HG02852 (cell line): Measurements from ENCODE around the gene ZNF276.
A peak's percentile ranks its signal among the peaks of the same experiment; 100 is the strongest.

Source experiments
- ATAC-seq: cut with Tn5 transposase; IDR thresholded peaks from one replicate; pipeline ENCODE4 v1.9.1; 2021; ENCODE audit warnings: mild to moderate bottlenecking, moderate library complexity; ENCODE audit not compliant: unreplicated experiment

ZNF276 gene

DNA sequence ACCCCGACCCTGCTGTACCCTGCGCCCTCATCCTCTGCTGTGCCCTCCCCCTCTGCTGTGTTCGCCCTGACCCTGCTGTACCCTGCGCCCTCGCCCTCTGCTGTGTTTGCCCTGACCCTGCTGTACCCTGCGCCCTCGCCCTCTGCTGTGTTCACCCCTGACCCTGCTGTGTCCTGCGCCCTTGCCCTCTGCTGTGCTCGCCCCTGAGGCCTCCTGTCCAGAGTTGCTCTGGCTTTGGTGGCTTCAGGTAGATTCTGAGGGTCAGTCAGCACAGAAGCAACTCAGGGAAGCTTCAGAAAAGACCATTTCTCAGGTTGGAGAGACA is 11.5 kb downstream of the ZNF276 start:
- ATAC-seq: no peak

DNA sequence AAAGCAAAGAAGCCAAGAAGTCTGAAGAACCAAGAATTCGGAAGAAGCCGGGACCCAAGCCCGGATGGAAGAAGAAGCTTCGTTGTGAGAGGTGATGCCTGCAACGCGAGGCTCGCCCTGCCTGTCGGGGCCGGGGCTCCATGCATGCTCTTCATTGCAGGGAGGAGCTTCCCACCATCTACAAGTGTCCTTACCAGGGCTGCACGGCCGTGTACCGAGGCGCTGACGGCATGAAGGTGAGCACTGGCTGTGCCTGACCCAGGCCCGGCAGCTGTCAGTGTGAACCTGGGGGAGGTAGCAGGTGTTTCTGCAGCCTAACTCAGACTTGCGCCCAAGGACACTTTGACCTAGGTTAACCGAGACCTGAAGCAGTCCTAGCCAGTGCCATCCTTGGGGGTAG is 12.0 kb downstream of the ZNF276 start:
- no peak for ATAC-seq

DNA sequence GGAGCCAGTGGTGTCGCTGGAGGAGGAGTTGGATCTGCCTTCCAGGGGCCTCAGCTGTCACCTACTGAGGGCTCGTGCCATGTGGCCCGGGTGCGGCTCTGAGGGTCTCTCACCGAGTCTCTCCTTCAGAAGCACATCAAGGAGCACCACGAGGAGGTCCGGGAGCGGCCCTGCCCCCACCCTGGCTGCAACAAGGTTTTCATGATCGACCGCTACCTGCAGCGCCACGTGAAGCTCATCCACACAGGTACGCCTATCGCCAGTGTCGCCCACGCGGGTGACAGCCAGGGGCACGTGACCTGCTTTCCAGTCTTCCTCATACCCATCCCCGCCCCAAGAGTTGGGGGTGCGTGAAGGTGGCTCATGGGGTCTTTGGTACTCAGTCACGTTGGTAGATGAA is 12.5 kb downstream of the ZNF276 start:
- ATAC-seq: no peak

DNA sequence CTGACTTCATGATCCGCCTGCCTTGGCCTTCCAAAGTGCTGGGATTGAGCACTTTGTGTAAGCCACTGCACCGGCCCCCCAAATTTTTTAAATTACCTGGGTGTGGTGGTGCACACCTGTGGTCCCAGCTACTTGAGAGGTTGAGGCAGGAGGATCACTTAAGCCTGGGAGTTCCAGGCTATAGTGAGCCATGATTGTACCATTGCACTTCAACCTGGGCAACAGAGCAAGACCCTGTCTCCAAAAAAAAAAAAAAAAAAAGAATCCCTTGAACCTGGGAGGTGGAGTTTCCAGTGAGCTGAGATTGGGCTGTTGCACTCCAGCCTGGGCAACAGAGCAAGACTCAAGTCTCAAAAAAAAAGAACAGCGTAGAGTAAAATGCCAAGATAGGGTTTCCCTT is 15.2 kb downstream of the ZNF276 start:
- no peak for ATAC-seq

DNA sequence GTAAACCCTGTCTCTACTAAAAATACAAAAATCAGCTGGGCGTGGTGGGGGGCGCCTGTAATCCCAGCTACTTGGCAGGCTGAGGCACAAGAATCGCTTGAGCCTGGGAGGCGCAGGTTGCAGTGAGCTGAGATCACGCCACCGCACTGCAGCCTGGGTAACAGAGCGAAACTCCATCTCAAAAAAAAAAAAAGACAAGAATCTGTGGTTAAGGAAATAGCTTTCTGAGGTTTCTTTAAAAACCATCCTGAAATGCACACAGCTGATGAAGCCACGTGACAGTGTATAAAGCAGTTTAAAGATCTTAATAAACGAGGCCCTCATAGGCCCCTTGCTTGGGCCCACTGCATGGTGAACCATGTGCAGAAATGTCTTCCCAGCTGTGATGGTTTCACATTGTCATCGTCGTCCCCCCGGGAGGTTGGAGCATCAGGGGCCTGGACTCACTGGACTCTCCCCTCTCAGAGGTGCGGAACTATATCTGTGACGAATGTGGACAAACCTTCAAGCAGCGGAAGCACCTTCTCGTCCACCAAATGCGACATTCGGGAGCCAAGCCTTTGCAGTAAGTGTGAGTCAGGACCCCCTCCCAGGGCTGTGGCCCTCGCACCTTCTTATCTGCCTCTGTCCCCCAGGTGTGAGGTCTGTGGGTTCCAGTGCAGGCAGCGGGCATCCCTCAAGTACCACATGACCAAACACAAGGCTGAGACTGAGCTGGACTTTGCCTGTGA is 16.2 kb downstream of the ZNF276 start:
- ATAC-seq: no peak

DNA sequence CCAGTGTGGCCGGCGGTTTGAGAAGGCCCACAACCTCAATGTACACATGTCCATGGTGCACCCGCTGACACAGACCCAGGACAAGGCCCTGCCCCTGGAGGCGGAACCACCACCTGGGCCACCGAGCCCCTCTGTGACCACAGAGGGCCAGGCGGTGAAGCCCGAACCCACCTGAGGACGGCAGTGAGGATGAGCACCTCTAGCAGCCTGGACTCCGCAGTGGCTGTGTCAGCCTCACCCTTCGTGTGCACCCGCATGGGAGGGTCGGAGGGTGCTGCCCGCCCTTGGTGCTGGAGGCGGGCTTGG is 16.7 kb downstream of the ZNF276 start:
- no peak for ATAC-seq

DNA sequence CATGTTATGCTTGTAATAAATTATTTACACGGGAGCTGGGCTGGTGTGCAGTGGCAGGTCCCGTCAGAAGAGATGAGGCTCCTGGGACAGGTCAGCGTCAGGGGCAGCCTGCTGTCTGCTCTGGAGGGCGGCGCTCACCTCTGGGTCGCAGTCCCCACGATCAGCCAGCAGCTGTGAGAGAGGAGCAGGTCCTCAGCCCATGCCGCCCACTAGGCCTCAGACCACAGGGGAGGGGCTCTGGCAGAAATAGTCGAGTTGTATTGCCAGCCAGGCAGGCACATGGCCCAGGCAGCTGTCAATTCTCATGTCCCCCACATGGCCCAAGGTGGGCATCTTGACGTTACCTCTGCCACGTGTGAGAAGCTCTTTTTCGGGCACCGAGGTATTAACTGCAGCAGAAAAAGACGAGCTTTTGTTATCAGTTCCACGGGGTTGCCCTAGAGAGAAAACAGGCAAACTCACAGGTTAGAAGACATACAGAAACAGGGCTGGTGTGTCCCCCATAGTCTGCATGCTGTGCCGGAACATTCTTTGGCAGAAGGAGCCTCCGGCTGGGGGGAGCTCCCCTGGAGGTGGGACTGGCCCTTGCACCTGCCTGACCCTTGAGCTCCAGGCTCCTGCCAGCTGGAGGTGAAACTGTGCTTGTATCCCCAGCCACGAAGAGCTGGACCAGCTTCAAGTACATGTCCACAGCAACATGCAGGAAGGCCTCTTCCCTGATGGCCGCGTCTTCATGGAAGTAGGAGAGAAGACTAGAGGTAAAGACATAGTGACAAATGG is 17.4 kb downstream of the ZNF276 start:
- no peak for ATAC-seq

DNA sequence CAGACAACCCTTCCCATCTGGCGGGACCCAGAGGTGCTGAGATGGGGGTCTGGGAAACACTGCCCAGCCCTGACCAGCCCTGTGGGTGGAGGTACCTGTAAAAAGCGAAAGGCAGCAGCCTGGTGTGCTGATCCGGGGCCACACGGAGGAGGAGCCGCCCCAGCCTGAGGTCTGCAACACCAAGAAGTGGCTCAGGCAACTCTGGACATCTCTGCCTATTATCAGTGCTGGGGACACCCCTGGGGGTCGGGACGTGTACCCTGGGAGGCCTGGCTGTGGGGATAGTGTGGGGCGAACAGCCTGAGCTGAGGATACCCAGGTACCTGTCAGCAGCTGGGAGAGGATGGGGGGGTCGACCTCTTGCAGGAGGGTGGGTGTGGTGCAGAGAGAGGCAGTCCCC is 18.0 kb downstream of the ZNF276 start:
- ATAC-seq: no peak

DNA sequence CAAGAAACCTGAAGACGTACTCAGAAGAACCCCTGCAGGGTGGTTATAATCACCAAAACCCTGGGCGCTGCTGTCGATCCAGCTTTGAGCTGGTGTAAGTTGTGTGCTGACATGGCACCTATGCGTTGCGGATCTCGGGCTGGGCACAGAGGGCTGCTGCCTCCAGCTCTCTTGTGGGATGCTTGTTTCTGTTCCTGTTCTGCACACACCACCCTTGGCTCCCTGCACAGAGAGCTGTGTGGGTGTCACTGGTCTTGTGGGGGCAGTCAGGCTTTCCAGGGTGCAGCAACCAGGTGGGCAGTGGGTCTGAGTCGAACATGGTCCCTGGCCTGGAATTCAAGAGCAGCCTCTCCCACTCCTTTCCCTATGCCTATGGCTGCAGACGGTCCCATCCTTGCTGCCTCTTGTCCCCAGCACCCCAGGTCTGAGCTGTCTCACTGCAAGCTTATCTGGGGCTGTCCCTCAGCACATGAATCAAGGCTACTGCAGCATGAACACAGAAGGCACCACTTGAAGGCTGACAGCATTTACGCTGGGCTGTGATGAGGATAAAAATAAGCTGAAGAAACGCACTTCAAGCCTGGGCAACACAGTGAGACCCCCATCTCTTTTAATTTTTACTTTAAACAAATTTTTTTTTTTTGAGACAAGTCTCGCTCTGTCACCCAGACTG is 20.1 kb downstream of the ZNF276 start:
- ATAC-seq: no peak

DNA sequence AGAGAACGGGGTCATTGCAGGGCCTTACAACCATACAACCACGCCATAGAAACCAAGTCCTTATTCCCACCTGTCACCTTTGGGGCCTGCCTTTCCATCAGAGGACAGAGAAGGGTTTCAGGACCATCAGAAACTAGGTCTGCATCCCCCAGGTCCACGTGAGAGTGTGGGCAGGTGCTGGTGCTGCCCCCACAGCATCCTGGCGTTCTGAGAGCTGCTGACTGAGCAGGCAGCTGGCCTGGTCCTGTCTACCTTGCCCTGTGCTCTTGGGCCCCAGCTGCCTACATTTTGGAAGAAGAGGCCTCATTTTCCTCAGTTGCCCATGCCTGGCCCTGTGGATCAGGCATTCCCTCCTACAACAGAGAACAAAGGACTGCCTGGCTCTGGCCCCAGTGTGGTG is 21.6 kb downstream of the ZNF276 start:
- ATAC-seq: no peak

DNA sequence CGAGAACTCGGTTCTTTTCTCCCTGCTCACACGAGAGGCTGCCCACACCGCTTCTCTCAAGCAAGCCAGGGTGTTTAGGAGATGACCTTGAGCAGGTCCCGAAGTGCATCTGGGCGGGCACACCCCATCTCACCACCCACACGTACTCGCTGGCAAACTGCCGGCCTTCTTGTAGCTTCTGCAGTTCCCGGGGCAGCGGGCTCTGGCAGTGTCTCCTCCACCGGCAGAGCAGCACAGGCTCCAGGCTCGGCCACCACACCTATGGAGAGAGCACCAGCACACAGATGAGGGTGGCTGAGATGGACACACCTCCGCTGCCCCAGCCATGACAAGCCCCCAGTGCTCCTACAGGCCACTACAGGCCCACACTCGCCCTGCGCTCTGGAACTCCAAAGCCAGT is 23.5 kb downstream of the ZNF276 start:
- ATAC-seq: no peak

DNA sequence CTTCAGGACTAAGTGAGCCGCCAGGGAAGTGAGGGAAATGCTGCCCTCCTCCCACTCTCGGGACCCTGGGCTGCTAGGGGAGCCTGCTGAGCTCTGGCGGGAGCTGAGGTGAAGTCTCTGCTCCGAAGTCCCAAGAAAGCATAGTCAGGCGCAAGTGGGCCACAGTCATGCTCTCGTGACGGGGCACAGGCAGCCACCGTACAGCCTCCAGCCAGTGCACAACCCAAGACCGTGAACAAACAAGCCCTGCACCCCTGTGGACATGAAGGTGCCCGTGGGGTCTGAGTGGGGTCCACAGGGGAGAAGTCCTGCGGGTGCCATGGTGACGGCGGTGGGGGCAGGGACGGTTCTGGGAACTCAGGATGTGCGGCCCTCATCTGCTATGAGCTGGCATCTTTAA is 24.7 kb downstream of the ZNF276 start:
- no peak for ATAC-seq

DNA sequence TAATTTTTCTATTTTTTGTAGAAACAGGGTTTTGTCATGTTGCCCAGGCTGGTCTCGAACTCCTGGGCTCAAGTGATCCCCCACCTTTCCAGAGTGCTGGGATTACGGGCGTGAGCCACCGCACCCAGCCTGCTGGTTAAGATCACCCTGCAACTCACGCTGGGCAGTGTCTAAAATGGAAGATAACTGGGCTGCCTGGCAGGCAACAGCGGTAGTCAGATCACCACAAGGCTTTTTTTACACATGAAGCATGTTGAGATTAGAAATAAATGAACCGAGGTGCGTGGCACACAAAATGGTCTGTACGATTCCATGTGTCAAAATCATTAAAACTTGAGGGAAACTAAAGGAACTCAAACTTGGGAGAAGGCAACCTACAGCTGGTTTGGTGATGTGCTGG is 26.7 kb downstream of the ZNF276 start:
- no peak for ATAC-seq

DNA sequence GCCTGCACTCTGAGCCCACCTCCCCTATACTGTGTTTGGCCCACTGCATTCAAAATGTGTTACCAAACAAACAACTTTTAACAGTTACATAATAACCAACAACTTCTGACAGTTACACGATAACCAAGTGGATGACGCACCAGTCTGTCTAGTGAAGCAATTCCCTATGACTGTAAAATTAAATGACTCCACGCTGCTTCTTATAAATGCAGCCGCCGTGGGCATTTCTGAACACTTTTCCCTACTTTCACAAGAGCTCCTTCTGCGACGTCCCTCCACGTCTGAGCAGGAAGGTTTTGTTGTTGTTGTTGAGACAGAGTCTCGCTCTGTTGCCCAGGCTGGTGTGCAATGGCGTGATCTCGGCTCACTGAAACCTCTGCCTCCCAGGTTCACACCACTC is 27.6 kb downstream of the ZNF276 start:
- ATAC-seq: no peak

DNA sequence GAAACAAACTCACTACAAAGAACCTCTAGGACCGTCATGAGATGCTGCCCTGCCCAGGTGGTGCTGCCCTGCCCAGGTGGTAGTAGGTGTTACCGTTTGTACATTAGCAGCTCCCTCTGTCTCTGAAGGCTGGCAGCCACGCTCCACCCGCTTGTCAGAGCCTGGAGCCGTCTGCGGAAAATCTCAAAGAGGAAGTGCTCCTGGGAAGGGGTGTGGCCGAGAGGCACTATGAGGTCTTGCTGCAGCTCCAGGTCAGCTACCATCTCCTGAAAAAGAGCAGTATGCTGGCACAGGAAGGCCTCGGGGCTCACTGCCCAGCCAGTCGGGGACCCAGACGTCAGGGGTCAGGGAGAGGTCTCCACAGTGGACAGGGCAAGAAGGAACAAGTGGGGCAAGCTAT is 28.3 kb downstream of the ZNF276 start:
- no peak for ATAC-seq

DNA sequence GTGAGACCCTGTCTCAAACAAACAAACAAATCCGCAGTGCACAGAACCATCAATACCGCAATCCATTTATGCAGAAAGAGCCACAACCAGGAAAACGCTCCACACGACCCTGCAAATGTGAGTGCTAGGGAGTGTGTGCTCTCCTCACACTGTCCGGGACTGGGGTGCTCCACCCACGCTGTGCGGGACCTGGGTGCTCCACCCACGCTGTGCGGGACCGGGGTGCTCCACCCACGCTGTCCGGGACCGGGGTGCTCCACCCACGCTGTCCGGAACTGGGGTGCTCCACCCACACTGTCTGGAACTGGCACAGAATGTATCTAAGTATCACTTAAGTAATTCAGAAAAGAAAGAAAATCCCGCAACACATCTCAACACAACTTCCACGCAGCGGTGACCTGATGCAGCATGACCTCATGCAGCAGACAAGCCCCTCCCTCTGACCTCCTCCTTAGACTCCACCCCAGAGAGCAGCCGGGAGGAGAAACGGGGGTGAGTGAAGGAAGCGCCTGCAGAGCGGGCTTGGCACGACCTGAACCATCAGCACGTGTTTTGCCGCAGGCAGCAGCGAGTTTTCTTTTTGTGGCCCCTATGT is 38.5 kb downstream of the ZNF276 start:
- no peak for ATAC-seq

DNA sequence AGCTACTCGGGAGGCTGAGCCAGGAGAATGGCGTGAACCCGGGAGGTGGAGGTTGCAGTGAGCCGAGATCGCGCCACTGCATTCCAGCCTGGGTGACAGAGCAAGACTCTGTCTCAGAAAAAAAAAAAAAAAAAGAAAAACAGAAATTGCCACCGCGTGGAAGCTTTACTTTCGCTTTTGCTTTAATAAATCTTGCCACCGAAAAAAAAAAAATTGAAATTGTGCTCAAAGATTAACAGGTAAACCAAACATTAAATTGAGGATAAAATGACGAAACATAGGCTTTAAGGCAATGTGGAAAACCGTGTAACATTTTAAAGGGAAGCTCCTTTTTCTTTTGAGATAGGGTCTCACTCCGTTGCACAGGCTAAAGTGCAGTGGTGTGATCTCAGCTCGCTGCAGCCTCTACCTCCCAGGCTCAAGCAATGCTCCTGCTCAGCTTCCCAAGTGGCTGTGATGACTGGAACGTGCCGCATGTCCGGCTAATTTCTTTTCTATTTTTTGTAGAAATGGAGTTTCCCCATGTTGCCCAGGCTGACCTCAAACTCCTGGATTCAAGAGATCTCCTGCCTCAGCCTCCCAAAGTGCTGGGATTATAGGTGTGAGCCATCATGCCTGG is 40.1 kb downstream of the ZNF276 start:
- ATAC-seq: no peak

DNA sequence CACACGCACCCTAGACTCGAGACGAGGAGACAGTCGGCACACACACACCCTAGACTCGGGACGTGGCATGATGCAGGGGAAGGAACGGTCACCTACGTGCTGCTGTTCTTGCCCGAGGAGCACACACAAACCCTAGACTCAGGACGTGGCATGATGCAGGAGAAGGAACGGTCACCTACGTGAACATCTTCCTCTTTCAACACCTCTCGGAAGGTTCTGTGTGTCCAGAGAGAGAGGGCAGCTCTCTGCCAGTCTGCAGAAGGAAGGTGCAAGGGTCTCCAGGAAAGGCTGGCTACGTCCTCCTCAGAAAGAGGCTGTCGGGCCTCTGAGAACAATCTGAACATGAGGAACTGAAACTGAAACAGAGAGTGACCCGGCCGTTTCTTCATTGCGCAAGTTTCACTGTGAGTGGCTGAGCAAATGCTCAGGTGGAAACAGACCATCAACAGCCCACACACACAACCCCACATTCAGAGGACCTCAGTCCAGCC is 43.4 kb downstream of the ZNF276 start:
- ATAC-seq: peak; percentile 90

DNA sequence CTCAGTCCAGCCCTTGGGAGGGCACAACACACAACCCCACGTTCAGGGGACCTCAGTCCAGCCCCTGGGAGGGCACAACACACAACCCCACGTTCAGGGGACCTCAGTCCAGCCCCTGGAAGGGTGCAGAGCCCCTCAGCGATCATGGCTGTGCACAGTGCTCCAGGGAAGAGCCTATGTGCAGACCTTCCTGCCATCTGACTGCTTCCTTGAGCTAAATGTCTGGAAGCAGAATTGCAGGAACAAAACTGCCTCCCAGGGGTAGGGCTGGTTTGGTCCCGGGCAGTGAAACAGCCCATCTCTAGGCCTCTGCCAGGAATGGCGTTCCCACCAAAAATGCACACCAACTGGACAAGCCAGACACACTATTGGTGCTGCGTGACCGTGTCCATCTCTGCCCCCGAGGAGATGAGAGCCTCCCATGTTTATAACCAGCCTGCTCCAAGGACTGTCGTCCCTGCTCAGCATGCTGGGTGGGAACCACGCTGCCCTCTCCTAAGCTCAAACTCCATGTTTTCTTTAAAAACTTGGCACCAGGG is 44.0 kb downstream of the ZNF276 start:
- ATAC-seq: peak; percentile 5

DNA sequence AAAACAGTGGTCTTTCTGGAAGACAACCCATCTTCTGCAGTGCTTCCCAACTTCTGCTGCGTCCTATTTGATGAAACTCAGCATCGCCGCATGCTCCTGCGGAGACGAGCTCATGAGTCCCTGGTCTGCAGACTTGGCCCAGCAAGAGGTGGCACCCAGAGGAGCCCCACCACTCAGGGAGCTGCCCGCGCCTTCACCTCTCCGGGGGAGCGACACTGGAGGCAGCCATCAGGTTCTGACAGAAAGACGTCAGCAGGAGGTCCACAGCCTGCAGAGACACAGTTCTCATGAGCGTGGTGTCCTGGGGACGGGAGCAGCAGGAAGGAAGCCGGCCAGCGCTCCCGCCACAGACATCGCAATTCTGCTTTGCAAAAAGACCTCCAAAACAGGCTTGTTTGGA is 49.0 kb downstream of the ZNF276 start:
- no peak for ATAC-seq

DNA sequence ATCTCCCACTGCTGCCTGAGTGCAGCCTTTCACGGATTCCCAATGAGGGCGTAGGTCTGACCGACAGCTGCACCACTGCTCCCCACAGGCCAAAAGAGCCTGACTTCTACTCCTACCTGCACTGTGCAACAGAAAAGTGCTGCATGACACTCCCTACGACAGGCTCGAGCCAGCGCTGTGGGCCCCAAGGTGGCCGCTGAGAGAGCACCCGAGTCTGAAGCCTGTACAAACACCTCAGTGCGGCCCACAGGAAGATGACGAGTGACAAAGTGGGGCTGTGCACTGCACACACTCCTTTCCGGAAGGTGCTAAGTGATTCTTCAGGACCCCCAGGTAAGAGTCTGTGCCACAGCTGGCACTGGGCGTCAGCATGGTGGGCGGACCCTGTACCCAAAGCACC is 53.9 kb downstream of the ZNF276 start:
- ATAC-seq: no peak
